Measurements from ENCODE around the gene PHLPP1. TPM values are rescaled to one million over a fixed set of nuclear protein-coding genes. Genes with fewer than 3 reads are reported as not detected.

PHLPP1 gene
- total and polyA plus RNA-seq, 10 donors: 1.2 to 10.6 (median 6.7) TPM

DNA sequence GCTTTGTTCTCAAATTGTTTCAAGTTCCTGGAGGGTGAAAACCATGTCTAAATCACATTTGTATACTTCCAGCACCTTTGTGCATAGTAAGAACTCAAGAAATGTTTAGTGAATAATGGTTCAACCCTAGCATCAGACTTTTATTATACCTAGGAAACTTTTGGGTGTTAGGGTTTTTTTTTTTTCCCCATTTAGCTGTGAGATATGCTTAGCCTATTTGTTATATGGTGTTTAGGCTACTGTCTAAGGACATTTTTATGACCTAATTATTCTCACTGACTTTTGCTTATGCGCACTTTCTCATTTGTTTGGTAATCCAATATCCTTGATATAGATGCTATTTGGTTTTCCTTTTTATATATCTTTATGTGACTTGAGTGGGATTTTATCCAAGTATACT is 164.7 kb downstream of the PHLPP1 start:
- TF ChIP-seq CTCF (IDR thresholded peaks at IDR 0.05 in 8 of 11, conservative IDR thresholded peaks at IDR 0.05 in 3 of 11) (no peak), POLR2AphosphoS5 (IDR thresholded peaks at IDR 0.05) (no peak), POLR2A (IDR thresholded peaks at IDR 0.05) (no peak)
- 94 to 98% (median 98%) methylated on average over 1 of the region's 1 CpG for WGBS, 5 donors
- no peaks in the 10 kb centered on the region for H3K36me3 ChIP-seq
- no peaks in the 10 kb centered on the region for H3K9me3 ChIP-seq
- H3K27ac ChIP-seq: no peak overlapping the region
- no peak for DNase-seq
- no peaks in the 10 kb centered on the region for H3K27me3 ChIP-seq (replicated peaks in 1 of 7)
- intact Hi-C loops (cut with DNase I; ENCODE audit: low total_unique reads): no loop called here
- no peak overlapping the region for H3K4me3 ChIP-seq
- H3K4me1 ChIP-seq: peaks cover 0 to 6% (median 0%) of the 10 kb centered on the region in 6 donors

- no peaks in the 10 kb centered on the region for H3K36me3 ChIP-seq
- H3K4me1 ChIP-seq: peaks cover 0 to 6% (median 0%) of the 10 kb centered on the region in 6 donors
- TF ChIP-seq CTCF (IDR thresholded peaks at IDR 0.05 in 8 of 11, conservative IDR thresholded peaks at IDR 0.05 in 3 of 11): no peak
- no peak for TF ChIP-seq POLR2A (IDR thresholded peaks at IDR 0.05)
- no peak for TF ChIP-seq POLR2AphosphoS5 (IDR thresholded peaks at IDR 0.05)
- H3K9me3 ChIP-seq: no peaks in the 10 kb centered on the region
- H3K27me3 ChIP-seq (replicated peaks in 1 of 7): no peaks in the 10 kb centered on the region
- H3K4me3 ChIP-seq: no peak overlapping the region
- WGBS, 5 donors: 80 to 92% (median 88%) methylated on average over 4 of the region's 4 CpGs
- no peak overlapping the region for H3K27ac ChIP-seq
- intact Hi-C loops (cut with DNase I; ENCODE audit: low total_unique reads): no loop called here
- DNase-seq: no peak
Observed at GRCh38 chr18:62880673-62881364, 165.5 kb downstream of the PHLPP1 start.

DNA sequence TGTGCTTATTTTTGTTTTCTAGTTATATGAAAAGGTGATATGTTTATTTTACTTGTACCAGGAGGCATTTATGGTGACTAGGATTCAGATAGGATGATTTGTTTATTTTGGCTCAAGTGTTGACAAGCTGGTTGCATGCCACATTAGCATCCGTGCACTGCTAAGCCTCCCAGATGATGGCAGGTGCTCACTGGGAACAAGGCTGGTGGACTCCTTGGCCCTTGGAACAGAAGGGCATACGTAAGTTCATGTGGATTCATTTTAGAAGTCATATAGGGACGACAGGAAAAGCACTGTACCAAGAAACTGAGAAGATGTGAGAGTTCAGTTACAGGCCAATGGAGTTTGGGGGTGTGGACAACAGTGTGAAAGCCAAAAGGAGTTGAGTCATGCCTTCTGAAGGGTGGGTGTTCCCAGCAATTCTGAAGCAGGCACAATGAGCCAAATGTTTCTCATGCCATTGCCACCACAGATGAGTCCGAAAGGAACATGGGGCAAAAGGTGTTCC is 166.2 kb downstream of the PHLPP1 start:
- intact Hi-C loops (cut with DNase I; ENCODE audit: low total_unique reads): no loop called here
- 66 to 88% (median 79%) methylated on average over 4 of the region's 4 CpGs for WGBS, 5 donors
- H3K27ac ChIP-seq: no peak overlapping the region

More for the DNA sequence above, 166.2 kb downstream of the PHLPP1 start:
- no peak for DNase-seq
- Histone ChIP-seq H3K4me3 (no peak overlapping the region), H3K9me3 (no peaks in the 10 kb centered on the region), H3K27me3 (replicated peaks in 1 of 7) (no peaks in the 10 kb centered on the region), H3K4me1 (peaks cover 0 to 6% (median 0%) of the 10 kb centered on the region in 6 donors), H3K36me3 (no peaks in the 10 kb centered on the region)
- TF ChIP-seq POLR2AphosphoS5 (IDR thresholded peaks at IDR 0.05): no peak
- TF ChIP-seq POLR2A (IDR thresholded peaks at IDR 0.05): no peak
- no peak for TF ChIP-seq CTCF (IDR thresholded peaks at IDR 0.05 in 8 of 11, conservative IDR thresholded peaks at IDR 0.05 in 3 of 11)

Data from spleen (tissue), 11 donors.